Measurements from ENCODE around the gene GET4.

Gene GET4

DNA sequence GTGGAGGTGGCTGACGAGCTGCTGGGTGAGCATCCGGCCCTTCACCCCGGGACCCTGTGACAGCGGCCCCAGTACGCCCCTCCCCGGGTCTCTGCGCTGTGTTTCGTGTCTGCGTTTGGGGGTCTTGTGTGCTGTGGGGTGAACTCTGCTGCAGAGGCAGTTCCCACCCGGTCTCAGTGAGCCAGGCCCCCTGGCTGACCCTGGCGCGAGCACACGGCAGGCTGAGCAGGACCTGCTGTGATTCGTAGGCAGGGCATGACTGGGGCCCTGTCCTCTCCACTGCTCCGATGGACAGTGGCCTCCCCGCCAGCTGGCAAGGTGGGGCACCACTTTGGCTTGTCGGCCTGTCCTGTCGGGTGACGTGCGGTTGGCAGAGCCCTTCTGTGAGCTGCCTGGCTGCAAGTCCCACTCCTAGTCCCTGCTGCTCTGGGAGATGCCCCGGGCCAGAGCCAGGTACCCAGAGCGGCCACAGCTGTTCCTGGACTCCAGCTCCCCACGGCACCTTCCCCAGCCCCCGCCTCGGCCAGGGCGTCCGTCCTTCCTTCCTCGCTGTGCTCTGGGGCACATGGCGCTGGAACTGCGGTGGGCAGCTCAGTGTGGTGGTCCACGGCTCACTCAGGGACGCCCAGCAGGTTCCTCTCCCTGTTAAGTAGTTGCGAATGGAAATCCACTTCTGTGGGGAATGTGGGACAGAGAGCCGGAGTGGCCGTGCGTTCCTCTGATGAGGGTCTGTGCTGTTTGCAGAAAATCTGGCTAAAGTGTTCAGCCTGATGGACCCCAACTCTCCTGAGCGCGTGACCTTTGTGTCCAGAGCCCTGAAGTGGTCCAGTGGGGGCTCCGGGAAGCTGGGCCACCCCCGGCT lies 10.5 kb downstream of the GET4 start:
- no peak for DNase-seq

DNA sequence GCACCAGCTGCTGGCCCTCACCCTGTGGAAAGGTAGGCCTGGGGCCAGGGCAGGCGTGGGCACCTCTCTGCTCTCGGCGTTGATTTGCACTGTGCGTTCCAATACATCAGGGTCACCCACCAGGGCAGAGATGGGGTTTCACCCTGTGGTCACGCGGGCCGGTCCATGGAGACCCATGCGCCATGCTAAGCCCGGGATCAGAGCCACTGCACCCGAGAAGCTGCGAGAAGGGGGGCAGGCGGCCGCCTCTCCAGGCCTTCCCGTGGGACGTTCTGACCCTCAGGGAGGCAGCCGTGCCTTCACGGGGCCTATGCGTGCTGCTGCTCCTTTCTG lies 11.1 kb downstream of the GET4 start:
- no peak for DNase-seq

DNA sequence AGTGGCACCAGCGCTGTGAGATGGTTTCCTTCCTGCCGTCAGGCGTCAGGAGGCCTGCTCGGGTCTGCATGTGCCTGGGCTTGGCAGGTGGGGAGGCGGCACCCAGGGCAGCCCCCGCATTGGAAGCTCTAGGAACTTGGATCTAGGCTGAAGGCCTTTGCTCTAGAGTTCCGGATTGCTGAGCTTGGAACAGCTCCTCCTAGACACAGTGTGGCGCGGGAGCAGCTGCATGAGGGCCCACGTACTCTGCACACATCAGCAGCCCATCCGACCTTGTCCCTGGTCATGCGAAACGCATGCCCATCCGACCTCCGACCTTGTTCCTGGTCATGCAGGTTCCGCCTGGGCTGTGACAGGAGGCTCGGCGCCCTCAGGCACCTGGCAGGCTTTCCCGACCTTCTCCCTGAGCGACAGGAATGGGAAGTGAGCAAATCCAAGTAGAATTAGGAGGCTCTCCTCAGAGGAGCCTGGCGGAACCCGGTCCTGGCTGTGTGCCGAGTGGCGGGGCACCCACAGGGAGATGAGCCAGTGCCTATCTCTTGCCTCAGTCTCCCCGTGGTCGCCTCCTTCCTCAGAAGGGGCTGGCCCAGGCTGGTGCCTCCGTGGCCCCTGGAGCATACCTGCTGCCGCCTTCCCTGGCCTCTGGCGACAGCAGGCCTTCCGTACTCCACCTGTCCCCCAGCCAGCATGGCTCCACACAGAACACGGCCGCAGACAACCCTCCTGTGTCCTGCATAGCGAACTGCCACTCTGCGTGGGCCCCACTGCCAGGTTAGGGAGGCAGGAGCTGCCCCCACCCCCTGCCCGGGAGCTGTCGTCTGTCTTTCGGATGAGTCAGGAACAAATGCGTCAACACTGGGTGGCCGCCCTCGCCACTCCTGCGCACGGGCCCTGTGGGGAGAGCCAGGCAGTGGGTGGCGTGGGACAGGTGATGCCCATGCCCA lies 12.0 kb downstream of the GET4 start:
- no peak for DNase-seq

DNA sequence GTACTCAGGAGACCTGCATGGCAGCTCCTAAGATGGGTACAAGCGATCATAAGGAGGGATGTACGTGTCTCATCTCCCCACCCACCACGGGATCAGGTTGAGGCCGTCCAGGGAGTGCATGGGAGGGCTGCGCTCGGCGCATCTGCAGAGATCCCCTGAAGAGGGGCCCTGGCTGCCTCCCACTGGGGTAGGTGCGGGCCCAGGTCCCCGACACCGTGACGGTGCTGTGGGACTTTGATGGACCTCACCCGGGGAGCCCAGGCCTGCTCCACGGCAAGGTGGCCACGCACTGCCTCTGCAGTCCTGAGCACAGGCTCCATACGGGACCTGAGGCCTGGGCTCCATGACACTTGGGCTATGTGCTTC lies 12.7 kb downstream of the GET4 start:
- DNase-seq = no peak

DNA sequence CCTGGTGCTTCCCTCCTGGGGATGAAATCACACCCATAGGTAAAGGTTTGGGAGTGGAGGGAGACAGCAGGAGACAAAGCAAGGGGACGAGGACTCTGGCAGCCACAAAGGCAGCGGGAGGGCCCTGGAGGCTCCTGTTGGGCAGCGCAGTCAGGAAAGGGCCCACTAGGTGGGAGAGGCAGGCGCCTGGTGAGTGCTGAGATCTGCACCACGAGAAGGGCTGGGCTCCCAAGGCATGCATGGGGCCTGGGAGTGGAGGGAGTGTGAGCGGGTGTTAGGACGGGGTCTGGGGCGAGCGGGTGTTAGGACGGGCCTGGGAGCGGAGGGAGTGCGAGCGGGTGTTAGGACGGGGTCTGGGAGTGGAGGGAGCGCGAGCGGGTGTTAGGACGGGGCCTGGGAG lies 13.0 kb downstream of the GET4 start:
- no peak for DNase-seq

DNA sequence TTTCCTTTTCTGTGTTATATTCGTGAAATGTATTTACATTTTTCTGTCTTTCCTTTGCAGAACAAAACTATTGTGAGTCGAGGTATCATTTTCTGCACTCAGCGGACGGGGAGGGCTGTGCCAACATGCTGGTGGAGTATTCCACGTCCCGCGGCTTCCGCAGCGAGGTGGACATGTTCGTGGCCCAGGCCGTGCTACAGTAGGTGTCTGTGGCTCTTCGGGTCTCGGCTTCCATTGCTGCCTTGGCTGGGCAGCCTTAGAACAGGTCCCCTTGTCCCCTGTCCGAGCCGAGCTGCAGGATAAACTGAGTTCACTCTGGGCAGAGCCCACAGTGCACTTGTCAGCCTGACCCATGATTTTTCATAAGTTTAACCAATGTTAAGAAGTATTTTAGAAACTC lies 14.5 kb downstream of the GET4 start:
- no peak for DNase-seq

DNA sequence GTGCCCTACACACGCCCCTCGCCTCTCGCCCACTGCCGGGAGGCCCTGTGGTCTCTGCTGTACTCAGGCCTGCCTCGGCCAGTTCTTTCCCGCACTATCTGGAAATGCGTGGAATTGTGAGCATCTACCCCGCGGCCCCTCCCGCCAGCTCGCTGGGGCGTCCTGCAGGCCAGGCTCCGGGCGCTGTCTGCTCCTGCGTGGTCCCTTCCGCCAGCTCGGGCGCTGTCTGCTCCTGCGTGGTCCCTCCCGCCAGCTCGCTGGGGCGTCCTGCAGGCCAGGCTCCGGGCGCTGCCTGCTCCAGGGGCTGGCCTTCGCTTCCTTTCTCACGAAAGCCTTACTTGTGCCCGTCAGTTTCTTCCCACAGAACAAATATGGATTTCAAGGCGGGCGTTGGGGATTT lies 14.9 kb downstream of the GET4 start:
- no peak for DNase-seq

DNA sequence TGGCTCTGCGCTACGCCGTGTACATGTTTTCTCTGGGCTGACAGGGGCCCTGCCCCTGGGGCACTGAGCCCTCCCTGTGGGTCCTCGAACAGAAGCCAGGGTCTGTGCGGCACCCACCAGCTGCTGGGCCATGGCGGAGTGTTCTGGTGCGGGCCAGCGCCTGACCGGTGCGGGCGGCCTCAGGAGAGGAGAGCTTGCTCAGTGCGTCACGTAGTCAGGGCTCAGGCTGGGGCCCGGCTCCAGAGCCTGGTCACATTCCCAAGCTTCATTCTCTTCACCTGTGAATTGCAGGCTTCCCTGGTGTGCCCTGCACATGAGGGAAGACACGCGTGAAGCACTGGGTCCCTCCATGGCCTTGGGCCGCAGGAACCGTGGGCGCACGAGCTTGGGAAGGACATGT lies 15.5 kb downstream of the GET4 start:
- DNase-seq = no peak

DNA sequence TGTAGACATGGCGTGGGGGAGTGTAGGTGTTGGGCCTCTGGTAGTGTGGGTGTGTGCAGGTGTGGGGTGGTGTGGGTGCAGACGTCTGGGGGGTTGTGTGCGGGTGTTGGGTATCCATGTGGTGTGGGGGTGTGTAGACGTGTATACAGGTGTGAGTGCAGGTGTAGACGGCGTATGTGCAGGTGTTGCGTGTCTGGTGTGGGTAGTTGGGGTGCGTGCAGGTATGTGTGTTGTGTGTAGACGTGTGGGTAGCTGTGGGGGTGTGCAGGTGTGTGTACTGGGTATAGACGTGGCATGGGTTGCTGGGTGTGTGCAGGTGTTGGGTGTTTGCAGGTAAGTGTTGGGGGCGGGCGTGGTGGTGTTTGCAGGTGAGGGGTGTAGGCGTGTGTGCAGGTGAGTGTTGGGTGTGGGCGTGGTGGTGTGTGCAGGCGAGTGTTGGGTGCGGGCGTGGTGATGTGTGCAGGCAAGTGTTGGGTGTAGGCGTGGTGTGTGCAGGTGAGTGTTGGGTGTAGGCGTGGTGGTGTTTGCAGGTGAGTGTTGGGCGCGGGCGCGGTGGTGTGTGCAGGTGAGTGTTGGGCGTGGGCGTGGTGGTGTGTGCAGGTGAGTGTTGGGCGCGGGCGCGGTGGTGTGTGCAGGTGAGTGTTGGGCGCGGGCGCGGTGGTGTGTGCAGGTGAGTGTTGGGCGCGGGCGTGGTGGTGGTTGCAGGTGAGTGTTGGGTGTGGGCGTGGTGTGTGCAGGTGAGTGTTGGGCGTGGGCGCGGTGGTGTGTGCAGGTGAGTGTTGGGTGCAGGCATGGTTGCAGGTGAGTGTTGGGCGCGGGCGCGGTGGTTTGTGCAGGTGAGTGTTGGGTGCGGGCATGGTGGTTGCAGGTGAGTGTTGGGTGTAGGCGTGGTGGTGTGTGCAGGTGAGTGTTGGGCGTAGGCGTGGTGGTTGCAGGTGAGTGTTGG lies 16.6 kb downstream of the GET4 start:
- DNase-seq = no peak

DNA sequence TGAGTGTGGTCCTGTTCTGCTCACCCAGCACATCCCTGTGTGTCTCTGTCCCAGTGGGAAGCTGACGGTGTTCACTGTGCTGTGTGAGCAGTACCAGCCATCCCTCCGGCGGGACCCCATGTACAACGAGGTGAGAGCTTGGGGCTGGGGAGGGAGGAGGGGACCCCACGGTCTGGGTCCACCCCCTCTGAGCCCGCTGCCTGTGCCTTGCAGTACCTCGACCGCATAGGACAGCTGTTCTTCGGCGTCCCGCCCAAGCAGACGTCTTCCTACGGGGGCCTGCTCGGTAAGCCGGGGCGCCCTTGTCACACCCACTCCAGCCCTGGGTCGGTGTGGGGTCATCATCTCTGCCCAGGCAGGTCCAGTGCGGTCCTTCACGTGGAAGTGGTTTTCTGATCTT lies 17.3 kb downstream of the GET4 start:
- DNase-seq = no peak

DNA sequence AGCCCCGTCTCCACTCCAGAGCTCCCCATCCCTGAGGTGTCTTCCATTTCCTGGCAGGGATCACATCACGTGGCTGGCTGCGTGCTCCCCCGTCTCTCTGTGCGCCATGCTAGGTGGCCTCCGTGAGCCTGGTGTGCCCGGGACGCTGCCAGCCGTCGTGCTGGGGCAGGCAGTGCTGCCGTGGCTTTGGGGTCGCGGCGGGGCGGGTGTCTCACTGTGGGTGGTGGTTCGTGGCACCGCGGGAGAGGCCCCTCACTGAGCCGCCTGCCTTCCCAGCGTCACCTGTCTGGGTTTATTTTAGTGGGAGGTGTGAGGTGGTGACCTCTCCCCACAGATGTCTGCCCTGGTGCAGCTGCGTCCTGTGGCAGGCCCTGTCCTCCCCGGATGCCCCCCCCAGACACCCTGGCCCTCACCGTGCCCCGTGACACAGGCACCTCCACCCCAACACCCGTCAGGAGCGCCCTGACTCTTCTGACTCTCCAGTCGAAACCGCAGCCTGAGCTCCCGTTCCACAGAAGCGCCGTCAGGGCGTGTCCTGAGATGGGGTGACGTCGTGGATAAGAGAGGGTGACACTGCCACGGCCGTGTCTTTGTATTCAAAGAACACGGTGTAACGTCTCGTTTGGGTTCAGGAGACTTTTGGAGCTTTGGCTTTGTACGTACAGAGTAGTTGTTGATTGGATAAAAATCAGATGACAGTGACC lies 18.0 kb downstream of the GET4 start:
- DNase-seq = no peak

DNA sequence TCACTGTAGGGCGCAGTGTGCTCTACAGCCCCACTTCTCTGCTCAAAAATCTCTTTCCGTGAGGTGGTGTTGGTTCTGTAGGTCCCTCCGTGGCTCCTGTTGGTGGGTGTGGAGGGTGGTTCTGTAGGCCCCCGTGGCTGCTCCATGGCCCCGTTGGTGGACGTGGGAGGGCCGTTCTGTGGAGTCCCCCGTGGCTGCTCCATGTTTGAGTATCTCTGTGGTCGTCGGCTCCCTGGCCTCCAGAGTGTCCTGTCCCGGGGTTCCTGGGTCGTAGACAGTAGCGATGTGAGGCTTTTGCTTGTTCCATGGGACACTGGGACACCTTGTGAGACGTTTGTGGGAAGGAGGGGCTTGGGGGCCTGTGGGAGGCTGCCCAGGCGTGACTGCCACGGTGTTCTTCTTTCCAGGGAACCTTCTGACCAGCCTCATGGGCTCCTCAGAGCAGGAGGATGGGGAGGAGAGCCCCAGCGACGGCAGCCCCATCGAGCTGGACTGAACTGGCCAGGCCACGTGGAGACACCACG lies 18.6 kb downstream of the GET4 start:
- DNase-seq = no peak

DNA sequence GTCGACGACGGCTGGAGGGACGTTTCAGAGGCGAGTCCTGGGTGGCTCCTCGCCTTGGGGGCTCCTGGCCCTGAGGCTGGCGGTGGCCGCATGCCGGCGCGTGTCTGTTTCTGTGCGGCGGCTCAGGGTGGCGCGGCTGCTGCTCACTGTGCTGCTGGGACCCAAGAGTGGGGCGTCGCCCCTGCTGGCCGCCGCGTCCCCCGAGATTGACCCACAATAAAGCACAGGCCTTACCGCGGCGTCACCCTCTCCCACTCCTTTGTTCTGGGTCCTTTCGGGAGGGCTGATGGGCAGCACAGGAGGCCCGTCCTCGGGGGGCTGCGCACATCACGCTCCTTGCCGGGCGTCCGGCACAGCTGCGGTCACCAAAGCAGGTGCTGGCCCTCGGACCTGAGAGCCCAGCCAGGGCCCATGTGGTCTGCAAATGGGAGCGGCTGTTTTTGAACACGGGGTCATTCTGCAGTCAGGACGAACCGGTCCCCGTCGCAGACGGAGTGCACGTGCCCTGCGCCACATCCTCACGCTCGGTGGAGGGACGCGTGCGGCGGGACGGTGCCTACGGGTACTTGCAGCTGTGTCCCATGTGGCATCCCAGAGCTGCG lies 19.2 kb downstream of the GET4 start:
- no peak for DNase-seq

DNA sequence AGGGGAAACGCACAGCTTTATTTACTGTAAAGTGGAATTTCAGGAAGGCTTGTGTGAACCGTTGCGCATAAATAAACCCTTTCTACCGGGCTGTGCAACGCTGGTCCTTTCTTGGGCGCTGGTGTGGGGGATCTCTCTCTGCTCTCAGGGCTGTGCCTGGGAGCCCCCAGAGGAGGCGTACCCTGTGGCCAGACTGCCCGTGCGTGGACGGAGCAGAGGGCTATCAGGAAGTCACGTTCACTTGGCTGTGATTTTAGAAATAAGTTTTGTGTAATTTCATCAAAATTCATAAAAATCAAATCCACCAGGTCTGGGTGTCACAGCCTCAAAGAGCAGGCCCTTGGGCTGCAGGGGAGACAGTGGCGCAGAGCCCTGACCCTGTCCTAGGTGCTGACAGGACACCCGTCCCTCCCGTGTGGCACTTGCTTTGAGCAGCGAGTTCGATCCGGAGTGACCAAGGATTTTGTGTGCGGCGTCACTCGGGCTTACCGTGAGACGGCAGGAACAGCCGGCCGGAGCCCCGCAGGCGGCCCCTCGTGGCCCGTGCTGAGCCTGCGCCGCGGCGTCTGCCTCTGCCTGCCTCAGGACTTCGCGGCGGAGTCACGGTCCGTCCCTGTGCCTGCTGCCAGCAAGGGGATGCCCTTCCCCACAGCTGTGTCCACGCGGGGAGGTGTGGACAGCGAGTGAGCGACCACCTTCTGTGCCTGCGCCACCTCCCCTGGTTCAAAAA lies 20.2 kb downstream of the GET4 start:
- no peak for DNase-seq

DNA sequence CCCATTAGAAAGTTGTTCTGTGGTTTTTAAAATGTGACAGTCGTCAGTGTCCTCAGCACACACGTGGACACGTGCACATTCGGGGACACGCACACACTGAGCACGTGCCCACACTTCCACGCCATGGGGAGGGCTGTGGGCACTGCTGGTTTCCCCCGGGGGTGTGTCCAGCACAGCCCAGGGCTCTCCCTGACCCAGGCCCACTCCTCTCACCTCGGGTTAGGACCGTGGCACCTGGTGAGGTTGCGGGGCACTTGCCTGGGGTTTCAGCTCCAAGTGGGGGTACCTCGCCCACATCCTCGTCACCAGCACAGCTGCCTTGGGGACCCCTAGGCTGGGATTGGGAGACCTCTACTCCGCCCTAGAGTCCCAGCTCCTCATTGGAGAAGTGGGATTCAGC lies 20.7 kb downstream of the GET4 start:
- no peak for DNase-seq

DNA sequence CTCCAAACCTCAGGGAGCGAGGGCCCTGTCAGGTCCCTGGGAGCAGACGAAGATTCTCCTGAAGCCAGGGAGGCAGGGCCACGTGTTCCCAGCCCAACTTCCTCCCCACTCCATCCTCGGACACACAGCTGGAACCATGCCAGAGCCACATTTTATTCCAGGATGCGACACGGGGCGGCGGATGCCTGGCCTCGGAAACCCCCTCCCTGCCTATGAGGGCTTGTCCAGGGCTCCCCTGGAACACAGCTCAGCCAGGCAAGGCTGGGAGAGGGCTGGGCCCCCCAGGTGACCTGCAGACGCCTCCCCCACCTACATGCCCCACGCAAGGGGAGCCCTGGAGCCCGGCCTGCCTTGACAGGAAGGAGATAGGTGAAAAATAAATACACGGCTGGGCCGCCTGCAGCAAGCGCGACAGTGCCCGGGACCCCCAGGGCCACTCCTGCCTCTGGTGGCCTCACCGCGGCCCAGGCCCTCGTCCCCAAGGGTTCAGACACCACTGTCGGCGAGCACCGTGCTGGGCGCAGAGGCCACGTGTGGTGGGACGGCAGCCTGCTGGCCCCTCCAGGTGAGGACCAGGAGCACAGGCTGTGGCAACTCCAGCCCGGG lies 21.5 kb downstream of the GET4 start:
- no peak for DNase-seq

DNA sequence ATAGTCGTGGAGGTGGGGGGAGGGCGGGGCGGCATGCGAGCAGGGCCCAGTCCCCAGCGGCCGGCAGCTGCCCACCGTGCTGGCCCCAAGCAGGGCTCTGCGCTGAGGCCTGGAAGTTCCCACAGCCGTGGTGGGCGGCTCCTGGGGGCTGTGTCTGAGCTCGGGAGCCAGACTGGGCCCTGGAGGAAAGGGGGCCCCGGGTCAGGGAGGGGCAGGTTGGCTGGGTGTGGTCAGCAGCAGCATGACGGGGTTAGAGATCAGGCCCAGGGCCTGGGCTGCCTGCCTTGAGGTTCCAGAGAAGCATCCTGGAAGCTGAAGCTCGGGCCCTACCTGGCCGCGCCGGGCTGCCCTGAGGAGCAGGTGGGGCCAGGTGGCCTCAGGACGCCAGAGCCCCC lies 22.1 kb downstream of the GET4 start:
- DNase-seq = no peak

DNA sequence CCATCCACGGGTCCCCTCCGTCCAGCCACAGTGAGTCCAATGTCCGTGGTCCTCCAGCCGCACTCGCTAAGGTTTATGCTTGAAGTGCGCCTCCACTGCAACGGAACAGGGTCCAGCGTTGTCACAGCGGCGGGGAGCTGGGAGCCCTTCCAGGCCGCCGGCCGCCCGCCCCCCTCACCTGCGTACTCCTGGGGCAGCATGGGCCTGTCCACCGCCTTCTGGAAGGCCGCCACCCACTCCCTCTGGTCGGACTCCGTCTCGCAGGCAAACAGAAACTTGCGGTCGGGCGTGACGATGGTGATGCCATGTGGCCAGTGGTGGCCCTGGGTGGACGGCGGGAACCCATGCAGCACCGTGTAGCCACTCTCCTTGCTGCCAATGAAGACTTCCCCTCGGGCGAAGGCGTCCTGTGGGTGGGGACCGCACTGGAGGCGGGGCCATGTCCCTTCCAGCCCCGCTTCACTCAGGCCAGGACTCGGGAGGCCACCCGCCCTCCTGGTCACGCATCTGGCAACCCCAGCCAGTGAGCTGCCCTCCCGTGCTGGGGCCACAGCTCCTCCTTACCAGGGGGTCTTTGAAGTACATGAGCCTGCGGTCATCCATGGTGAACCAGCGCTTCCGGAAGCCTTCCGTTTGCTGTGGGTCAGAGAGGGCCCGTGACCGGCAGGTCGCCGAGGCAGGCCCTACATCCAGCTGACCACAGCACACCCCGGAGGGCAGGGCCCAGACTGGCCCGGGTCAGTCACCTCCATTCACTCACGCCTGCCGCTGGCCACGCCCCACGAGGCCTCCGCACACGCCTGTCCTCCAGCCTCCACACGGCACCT lies 22.7 kb downstream of the GET4 start:
- no peak for DNase-seq

DNA sequence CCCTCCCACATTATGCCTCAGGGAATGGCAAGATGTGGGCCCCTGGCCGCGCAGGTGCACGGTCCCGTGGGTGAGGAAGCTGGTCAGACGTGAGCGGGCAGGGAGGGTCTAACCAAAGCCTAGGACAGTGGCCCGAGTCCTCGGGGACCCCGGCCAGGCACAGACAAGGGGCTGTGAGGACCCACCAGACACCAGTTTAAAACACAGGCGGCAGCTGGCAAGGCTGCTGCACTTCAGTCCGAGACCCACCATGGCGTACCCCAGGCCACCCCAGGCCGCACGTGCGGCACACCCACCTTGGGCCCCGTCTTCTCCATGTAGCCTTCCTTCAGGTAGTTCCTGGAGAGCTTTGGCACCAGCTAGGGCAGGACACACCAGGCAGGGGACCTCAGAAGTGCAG lies 23.5 kb downstream of the GET4 start:
- DNase-seq = no peak
